Thyroid gland (tissue), 4 donors: ENCODE measurements around the gene KCNA10.

Experiments used
- POLR2A ChIP-seq, 2 donors: fragments of 450-650 bp; IDR thresholded peaks; one replicate each; pipeline ENCODE4 v1.6.1; 2017; ENCODE audit warnings: antibody characterized with exemption in 2 of 2, mild to moderate bottlenecking in 2 of 2, moderate library complexity in 1 of 2
- TF ChIP-seq, protein P1 (sequence below), 6 experiments: fragments of 200-600 bp in 3 of 6; fragments of 450-650 bp in 3 of 6; sonication (generic) in 3 of 6; IDR thresholded peaks; one replicate each; pipeline ENCODE4 v1.5.1; 2016 to 2019; ENCODE audit warnings: antibody characterized with exemption in 6 of 6, mild to moderate bottlenecking in 2 of 6, inconsistent platforms in 1 of 6, moderate library complexity in 1 of 6

GRCh38 chr1:110475362-110476027 lies 43.5 kb downstream of the KCNA10 start:
- TF ChIP-seq, protein P1, sequence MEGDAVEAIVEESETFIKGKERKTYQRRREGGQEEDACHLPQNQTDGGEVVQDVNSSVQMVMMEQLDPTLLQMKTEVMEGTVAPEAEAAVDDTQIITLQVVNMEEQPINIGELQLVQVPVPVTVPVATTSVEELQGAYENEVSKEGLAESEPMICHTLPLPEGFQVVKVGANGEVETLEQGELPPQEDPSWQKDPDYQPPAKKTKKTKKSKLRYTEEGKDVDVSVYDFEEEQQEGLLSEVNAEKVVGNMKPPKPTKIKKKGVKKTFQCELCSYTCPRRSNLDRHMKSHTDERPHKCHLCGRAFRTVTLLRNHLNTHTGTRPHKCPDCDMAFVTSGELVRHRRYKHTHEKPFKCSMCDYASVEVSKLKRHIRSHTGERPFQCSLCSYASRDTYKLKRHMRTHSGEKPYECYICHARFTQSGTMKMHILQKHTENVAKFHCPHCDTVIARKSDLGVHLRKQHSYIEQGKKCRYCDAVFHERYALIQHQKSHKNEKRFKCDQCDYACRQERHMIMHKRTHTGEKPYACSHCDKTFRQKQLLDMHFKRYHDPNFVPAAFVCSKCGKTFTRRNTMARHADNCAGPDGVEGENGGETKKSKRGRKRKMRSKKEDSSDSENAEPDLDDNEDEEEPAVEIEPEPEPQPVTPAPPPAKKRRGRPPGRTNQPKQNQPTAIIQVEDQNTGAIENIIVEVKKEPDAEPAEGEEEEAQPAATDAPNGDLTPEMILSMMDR (IDR thresholded peaks at IDR 0.05), result no peak
- no peak for TF ChIP-seq POLR2A (IDR thresholded peaks at IDR 0.05)
